NCI-H2196 treated with DMSO at 0.1 percent for 48 hours (cell line): ENCODE data around the gene LPP.

Experiments used
- DNase-seq: peaks from one replicate; lab custom pipeline; 2025; ENCODE audit not compliant: unreplicated experiment; lab: John Stamatoyannopoulos, UW

The LPP gene

GRCh38 chr3:188219147-188219546 lies 65.2 kb downstream of the LPP start:
- no peak for DNase-seq

GRCh38 chr3:188220097-188220788 lies 66.3 kb downstream of the LPP start:
- no peak for DNase-seq

- DNase-seq = no peak
Measured at GRCh38 chr3:188220988-188221818, 67.2 kb downstream of the LPP start.

GRCh38 chr3:188223936-188224335 lies 70.0 kb downstream of the LPP start:
- DNase-seq = no peak

- DNase-seq = no peak
Measured at GRCh38 chr3:188227442-188227841, 73.5 kb downstream of the LPP start.

- no peak for DNase-seq
Measured at GRCh38 chr3:188229177-188229576, 75.2 kb downstream of the LPP start.

DNA sequence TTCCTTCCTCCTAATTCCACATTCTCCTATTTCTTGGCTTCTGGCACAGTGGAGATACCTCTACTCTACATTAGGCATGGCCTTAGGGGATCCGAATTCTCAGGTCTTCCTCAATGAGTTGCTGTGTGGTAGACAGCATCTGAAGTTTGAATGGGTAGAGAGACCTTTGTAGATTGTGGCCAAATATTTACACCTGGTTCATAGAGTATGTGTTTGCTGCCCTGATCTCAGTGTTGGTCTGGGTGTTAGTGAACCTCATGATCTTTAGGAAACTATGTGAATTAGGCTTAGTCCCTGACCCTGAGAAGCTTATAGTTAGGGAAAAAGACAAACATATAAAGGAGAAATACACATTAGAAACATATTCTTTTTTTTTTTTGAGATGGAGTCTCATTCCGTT lies 75.8 kb downstream of the LPP start:
- no peak for DNase-seq

DNA sequence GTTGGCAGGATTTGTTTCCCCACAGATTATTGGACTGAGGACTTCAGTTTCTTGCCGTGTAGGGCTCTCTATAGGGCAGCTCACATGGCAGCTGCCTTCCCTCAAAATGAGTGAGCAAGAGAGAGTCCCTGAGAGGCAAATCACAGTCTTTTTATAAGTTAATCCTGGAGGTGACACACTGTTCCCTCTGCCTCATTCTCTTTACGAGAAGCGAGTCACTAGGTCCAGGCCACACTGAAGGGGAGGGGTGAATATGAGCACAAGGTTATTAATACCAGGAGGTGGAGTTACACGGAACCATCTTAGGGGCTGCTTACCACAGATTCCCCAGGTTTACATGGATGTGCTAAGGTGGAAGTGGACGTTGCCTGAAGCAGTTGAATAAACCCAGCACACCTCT lies 77.0 kb downstream of the LPP start:
- DNase-seq = no peak

DNA sequence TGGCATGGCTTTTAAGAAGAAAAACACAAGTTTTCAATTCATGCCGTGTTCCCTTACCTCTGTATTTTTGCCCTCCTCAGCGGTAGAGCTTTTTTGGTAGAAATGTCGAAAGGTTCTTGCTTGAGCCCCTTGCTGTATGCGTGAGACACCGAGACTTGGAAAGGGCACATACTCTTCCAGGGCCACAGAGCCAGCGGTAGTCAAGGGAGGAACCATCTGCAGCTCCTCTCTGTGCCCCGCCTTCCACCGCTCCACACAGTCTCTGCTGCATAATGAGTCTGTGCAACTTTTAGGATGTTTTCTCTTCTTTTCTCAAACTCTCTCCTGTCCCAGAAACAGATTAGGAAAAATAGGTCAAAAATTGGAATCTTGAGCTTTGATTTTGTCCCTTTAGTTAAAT lies 77.5 kb downstream of the LPP start:
- no peak for DNase-seq

- DNase-seq = no peak
Measured at GRCh38 chr3:188232656-188233055, 78.7 kb downstream of the LPP start.

- DNase-seq = no peak
Measured at GRCh38 chr3:188233320-188233719, 79.4 kb downstream of the LPP start.

DNA sequence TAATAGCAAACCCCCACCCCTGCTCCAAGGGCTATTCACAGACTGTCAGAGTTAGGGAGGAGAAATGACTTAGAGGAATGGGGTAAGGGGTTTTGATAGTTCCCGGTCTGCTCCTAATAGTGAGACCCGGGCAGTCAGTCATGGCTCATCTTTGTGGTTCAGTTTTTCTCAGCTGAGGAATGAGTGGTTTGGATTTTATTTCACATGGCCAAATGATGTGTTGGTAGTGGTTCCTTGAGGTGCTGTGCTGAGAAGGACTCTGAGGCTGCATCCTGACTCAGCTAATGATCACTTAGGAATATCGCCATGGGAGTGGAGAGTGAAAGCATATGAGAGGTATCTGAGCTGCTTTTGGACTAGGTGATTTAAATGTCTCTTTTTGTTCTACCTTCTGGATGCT lies 80.2 kb downstream of the LPP start:
- DNase-seq = no peak

- DNase-seq = no peak
Measured at GRCh38 chr3:188236271-188236670, 82.3 kb downstream of the LPP start.

- peak; percentile 61 for DNase-seq
Measured at GRCh38 chr3:188239035-188239434, 85.1 kb downstream of the LPP start.

- no peak for DNase-seq
Measured at GRCh38 chr3:188239577-188239976, 85.6 kb downstream of the LPP start.

GRCh38 chr3:188240189-188240981 lies 86.4 kb downstream of the LPP start:
- DNase-seq = no peak

- no peak for DNase-seq
Measured at GRCh38 chr3:188241072-188241471, 87.1 kb downstream of the LPP start.

DNA sequence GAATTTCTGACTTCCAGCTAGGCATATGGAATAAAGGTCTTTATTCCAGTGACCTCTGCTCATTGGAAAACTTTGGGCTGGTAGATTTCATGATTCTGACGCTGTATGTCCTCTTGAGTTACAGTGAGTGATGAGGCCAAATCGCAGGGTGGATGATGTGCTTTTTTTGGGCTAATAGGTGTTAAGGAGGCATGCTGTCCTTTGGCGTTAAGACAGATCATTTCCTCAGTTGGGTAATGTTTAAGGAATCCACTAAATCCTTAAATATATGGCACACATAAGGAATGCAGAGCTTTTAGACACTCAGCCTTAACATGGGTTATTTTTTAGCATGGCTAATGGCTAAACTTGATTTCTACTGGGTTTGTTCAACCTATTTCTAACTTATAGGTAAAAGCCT lies 87.9 kb downstream of the LPP start:
- no peak for DNase-seq

DNA sequence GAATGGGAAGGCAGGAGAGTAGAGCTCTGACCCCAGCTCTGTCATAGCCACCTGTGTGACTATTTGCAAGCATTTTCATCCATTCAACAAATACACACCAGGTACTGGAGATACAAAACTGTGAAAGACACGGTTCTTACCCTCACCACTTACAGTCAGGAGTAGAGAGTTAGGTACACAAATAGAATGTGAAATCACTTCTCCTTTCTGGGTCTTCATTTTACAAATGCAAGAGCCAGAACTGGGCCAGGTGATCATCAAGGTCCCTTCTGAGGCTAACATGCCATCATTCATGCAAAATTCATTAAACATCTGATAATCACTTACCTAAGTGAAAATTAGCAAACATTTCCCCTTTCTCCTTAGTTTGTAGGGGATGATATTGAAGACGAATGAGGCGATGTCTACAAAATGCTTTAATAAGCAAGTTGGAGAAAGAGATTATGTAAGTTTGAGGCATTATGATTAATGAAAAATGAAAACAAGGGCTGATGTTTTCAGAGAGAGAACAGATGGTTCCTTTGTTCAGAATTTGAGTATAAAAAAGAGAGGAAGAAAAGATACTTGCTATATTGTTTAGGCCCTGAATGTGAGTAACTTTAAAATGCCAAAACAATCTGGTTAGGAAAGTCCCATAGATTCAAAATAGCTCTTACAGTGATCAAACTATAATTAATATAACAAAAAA lies 88.6 kb downstream of the LPP start:
- DNase-seq = no peak

DNA sequence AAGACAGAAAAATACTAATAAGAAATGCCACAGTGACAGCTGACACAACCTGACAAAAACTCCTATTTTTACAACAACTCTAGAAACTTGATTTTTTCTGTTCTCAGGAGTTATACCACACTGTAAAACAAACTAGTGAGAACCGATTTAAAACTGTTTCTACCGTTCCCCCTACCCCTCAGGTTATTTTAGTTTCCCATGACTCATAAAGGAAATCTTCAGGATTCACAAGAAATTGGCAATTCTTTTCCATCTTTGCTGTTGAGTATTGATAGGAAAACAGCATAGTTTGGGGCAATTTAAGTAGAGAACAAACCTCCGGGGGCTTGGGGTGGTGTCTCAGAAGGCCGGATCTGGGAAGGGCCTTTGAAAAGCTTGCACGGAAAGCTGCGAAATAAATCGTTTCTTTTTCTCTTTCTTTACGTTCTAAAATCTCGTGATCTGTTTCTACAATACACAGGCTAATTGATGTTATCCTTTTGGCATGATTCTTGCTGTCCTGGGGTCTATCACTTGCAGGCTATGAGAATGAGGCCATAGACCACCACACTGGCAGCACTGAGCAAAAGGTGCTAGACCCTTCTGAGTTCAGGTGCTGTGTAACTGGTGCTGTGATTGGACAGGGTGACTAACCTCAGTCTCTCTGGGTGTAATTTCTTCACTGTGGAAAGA lies 89.3 kb downstream of the LPP start:
- no peak for DNase-seq

DNA sequence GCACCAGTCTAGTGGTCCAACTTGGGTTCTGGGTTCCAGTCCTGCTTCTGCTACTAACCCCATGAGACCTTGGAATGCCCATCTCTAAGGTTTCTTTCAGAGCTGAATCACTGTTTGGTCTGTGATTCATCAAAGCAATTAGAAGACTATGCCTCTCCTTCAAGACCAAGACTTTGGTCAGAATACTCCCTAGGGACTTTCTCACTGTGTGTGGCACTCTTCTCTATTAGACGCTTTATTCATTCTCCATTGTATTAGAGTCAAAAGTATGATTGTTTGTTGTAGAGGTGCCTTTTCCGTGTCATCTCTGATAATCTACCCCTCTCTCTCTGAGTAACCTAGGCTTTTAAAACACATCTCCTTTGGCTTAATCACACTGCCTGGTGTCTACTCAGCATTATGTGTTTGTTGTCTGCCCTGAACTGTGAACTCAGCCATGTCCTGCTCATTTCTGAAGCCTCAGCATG lies 90.5 kb downstream of the LPP start:
- no peak for DNase-seq
